ENCODE data around the gene BRINP2.

Gene BRINP2

DNA sequence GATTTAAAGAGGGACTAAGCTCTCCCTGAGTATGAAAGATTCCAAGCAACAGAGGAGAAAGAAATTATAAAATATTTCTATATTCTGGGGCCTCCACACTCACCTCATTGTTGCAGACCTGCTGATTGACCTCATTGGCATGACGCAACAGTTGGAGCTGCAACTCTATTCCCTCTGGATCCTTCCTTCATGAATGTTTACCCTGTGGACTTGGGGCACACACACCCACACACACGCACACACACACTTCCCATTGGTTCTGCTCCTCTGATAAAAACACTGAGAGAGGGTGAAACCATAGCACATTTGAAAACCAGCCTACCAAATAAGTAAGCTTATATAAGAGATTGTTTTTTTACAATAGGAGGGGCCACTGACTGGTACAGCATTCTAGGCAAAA lies 159.1 kb downstream of the BRINP2 start:
- DNase-seq, result no peak

Measured in CD4-positive, alpha-beta T cell treated with Interferon gamma for 1 hour (primary cell).